ENCODE measurements around the gene AP1S3.
"Not testable (repeated sequence)": the region's sequence is repeated elsewhere in the genome, so short reads cannot be mapped to it uniquely, and the experiment has no call there.

The AP1S3 gene

GRCh38 chr2:223800908-223801307 lies 36.5 kb downstream of the AP1S3 start:
- no peak for DNase-seq (ENCODE audit: low read depth)

- DNase-seq (ENCODE audit: low read depth), result no peak
These were observed 39.3 kb downstream of the AP1S3 start for GRCh38 chr2:223797811-223798721.

- DNase-seq (ENCODE audit: low read depth), result no peak
These were observed 40.3 kb downstream of the AP1S3 start for GRCh38 chr2:223797037-223797436.

- no peak for DNase-seq (ENCODE audit: low read depth)
These were observed 48.0 kb downstream of the AP1S3 start for GRCh38 chr2:223789423-223789822.

- DNase-seq (ENCODE audit: low read depth), result no peak
These were observed 48.6 kb downstream of the AP1S3 start for GRCh38 chr2:223788826-223789225.

GRCh38 chr2:223788106-223788505 lies 49.3 kb downstream of the AP1S3 start:
- not testable (repeated sequence) for DNase-seq (ENCODE audit: low read depth)

GRCh38 chr2:223787358-223787757 lies 50.0 kb downstream of the AP1S3 start:
- no peak for DNase-seq (ENCODE audit: low read depth)

GRCh38 chr2:223786943-223787342 lies 50.4 kb downstream of the AP1S3 start:
- no peak for DNase-seq (ENCODE audit: low read depth)

GRCh38 chr2:223786236-223786635 lies 51.1 kb downstream of the AP1S3 start:
- no peak for DNase-seq (ENCODE audit: low read depth)

GRCh38 chr2:223784221-223784772 lies 53.1 kb downstream of the AP1S3 start:
- DNase-seq (ENCODE audit: low read depth), result no peak

GRCh38 chr2:223782629-223783028 lies 54.8 kb downstream of the AP1S3 start:
- no peak for DNase-seq (ENCODE audit: low read depth)

GRCh38 chr2:223781560-223781959 lies 55.8 kb downstream of the AP1S3 start:
- no peak for DNase-seq (ENCODE audit: low read depth)

- DNase-seq (ENCODE audit: low read depth), result no peak
These were observed 57.5 kb downstream of the AP1S3 start for GRCh38 chr2:223779877-223780276.

- DNase-seq (ENCODE audit: low read depth), result no peak
These were observed 63.2 kb downstream of the AP1S3 start for GRCh38 chr2:223774193-223774592.

GRCh38 chr2:223772363-223772762 lies 65.0 kb downstream of the AP1S3 start:
- DNase-seq (ENCODE audit: low read depth), result no peak

GRCh38 chr2:223771475-223771874 lies 65.9 kb downstream of the AP1S3 start:
- DNase-seq (ENCODE audit: low read depth), result no peak

- no peak for DNase-seq (ENCODE audit: low read depth)
These were observed 69.2 kb downstream of the AP1S3 start for GRCh38 chr2:223768179-223768578.

- DNase-seq (ENCODE audit: low read depth), result no peak
These were observed 70.0 kb downstream of the AP1S3 start for GRCh38 chr2:223767341-223767740.

- DNase-seq (ENCODE audit: low read depth), result no peak
These were observed 72.1 kb downstream of the AP1S3 start for GRCh38 chr2:223765221-223765785.

- no peak for DNase-seq (ENCODE audit: low read depth)
These were observed 72.6 kb downstream of the AP1S3 start for GRCh38 chr2:223764796-223765195.

- no peak for DNase-seq (ENCODE audit: low read depth)
These were observed 74.5 kb downstream of the AP1S3 start for GRCh38 chr2:223762853-223763252.

GRCh38 chr2:223761746-223762145 lies 75.6 kb downstream of the AP1S3 start:
- DNase-seq (ENCODE audit: low read depth), result not testable (repeated sequence)

GRCh38 chr2:223760838-223761502 lies 76.4 kb downstream of the AP1S3 start:
- peak; percentile 12 for DNase-seq (ENCODE audit: low read depth)
